Prostate gland (tissue), 2 donors: ENCODE measurements around the gene CDKN1A. TPM values are rescaled to one million over a fixed set of nuclear protein-coding genes. Genes with fewer than 3 reads are reported as not detected.

ENCODE experiments used
- DNase-seq: peaks from one replicate; pipeline ENCODE4 v3.0.0-alpha.2; 2019; ENCODE audit warnings: low spot score
- H3K27ac ChIP-seq, 2 donors: fragments of 200-600 bp; sonication (generic); 2 replicates each; pipeline ENCODE4 v1.5.1; 2017 to 2019
- H3K27me3 ChIP-seq: fragments of 200-600 bp; sonication (generic); replicated peaks from 2 replicates; pipeline ENCODE4 v1.5.1; 2019; ENCODE audit not compliant: insufficient read depth
- H3K36me3 ChIP-seq, 2 donors: fragments of 200-600 bp; sonication (generic); 1 replicate in 1 of 2; 2 replicates in 1 of 2; pipeline versions ENCODE4 v1.5.1 to v1.8.1; 2017 to 2019
- H3K4me1 ChIP-seq: fragments of 200-600 bp; sonication (generic); replicated peaks from 2 replicates; pipeline ENCODE4 v1.5.1; 2019
- H3K4me3 ChIP-seq, 2 donors: fragments of 200-600 bp; sonication (generic); 2 replicates each; pipeline ENCODE4 v1.5.1; 2017 to 2019
- H3K9me3 ChIP-seq: fragments of 200-600 bp; sonication (generic); 2 replicates; pipeline ENCODE4 v1.5.1; 2017
- CTCF ChIP-seq, 4 experiments: fragments of 200-600 bp in 2 of 4; fragments of 450-650 bp in 2 of 4; sonication (generic) in 2 of 4; IDR thresholded peaks; 1 replicate in 3 of 4; 2 replicates in 1 of 4; pipeline ENCODE4 v1.5.1; 2016 to 2019; ENCODE audit warnings: antibody characterized with exemption in 4 of 4, mild to moderate bottlenecking in 2 of 4, moderate library complexity in 2 of 4
- POLR2A ChIP-seq: fragments of 450-650 bp; IDR thresholded peaks from one replicate; pipeline ENCODE4 v1.6.1; 2016; ENCODE audit warnings: antibody characterized with exemption, mild to moderate bottlenecking
- POLR2AphosphoS5 ChIP-seq: sonication (generic); formaldehyde crosslinking; IDR thresholded peaks from one replicate; pipeline ENCODE4 v1.6.1; 2017; ENCODE audit warnings: antibody characterized with exemption
- WGBS: methylation state at CpG from one replicate; pipeline ENCODE4 v1.1.5; 2018; 5-methylcytosine and 5-hydroxymethylcytosine counted together
- intact Hi-C: fragments of 100-400 bp; cut with DNase I; formaldehyde crosslinking; loops from one replicate; pipeline ENCODE4 v1.14.2; 2022
- total RNA-seq, 2 donors: library from RNA; depleted of rRNA; stranded (reverse); fragments of >200 nt; gene quantifications; one replicate each; pipeline ENCODE4 v1.1.0, GENCODE V29; 2016

Gene CDKN1A
- total RNA-seq, 2 donors from 2014 or later: 69.7 to 148 TPM

- Histone ChIP-seq H3K36me3 (no peaks in the 10 kb centered on the region), H3K4me3 (no peak overlapping the region), H3K4me1 (no peaks in the 10 kb centered on the region), H3K27ac (no peak overlapping the region), H3K9me3 (no peaks in the 10 kb centered on the region), H3K27me3 (no peaks in the 10 kb centered on the region)
- intact Hi-C loops: no loop called here
- WGBS: 55% methylated on average over 13 of the region's 13 CpGs
- DNase-seq: peak; percentile 72
- peak; percentile 30 for TF ChIP-seq POLR2AphosphoS5
- no peak for TF ChIP-seq POLR2A
- peak; percentile 10 to 71 (median 55) for TF ChIP-seq CTCF (IDR thresholded peaks at IDR 0.05)
Measured at GRCh38 chr6:36724514-36725390, 46.2 kb downstream of the CDKN1A start.

- no peak for DNase-seq
- Histone ChIP-seq H3K9me3 (no peaks in the 10 kb centered on the region), H3K27ac (no peak overlapping the region), H3K4me3 (no peak overlapping the region), H3K4me1 (no peaks in the 10 kb centered on the region), H3K36me3 (no peaks in the 10 kb centered on the region), H3K27me3 (no peaks in the 10 kb centered on the region)
- WGBS: 83% methylated on average over 7 of the region's 7 CpGs
- TF ChIP-seq POLR2AphosphoS5: no peak
- TF ChIP-seq POLR2A: no peak
- no peak for TF ChIP-seq CTCF (IDR thresholded peaks at IDR 0.05)
- intact Hi-C loops: no loop called here
Measured at GRCh38 chr6:36725581-36725980, 47.1 kb downstream of the CDKN1A start.

GRCh38 chr6:36727505-36728021 is 49.0 kb downstream of the CDKN1A start:
- no peaks in the 10 kb centered on the region for H3K4me1 ChIP-seq
- TF ChIP-seq POLR2A (no peak), POLR2AphosphoS5 (no peak), CTCF (IDR thresholded peaks at IDR 0.05) (no peak)
- no peaks in the 10 kb centered on the region for H3K27me3 ChIP-seq
- H3K9me3 ChIP-seq: no peaks in the 10 kb centered on the region
- intact Hi-C loops: no loop called here
- no peaks in the 10 kb centered on the region for H3K36me3 ChIP-seq
- no peak overlapping the region for H3K4me3 ChIP-seq
- H3K27ac ChIP-seq: no peak overlapping the region
- 83% methylated on average over 7 of the region's 7 CpGs for WGBS
- DNase-seq: no peak

- no peaks in the 10 kb centered on the region for H3K27me3 ChIP-seq
- DNase-seq: no peak
- intact Hi-C loops: no loop called here
- no peak overlapping the region for H3K27ac ChIP-seq
- H3K9me3 ChIP-seq: no peaks in the 10 kb centered on the region
- H3K36me3 ChIP-seq: no peaks in the 10 kb centered on the region
- no peaks in the 10 kb centered on the region for H3K4me1 ChIP-seq
- no peak overlapping the region for H3K4me3 ChIP-seq
- TF ChIP-seq CTCF (IDR thresholded peaks at IDR 0.05) (no peak), POLR2A (no peak), POLR2AphosphoS5 (no peak)
- WGBS: 82% methylated on average over 11 of the region's 11 CpGs
Measured at GRCh38 chr6:36728289-36729160, 50.0 kb downstream of the CDKN1A start.
